ENCODE measurements around the gene TP53I11.

DNA sequence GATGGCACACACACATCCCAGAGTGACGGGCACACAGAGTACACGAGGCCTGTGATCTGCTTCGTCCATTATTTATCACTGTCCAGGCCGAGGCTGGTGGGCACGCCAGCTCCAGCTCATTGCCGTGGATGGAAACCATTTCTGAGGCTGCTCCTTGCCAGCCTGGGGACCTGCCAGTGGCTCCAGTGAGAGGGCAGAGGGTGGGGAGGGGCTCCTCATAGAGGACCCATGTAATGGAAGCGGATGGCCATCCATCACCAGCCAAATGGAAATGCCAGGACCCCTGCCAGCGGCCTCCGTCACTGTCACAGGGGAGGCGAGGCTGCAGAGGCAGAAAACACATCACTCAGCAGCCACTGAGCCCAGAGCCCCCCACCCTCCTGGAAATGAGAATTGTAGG is 35.7 kb downstream of the TP53I11 start:
- TF ChIP-seq TEAD4 (IDR thresholded peaks at IDR 0.05) (no peak), MAX (IDR thresholded peaks at IDR 0.05) (no peak), RAD21 (IDR thresholded peaks at IDR 0.05; ENCODE audit: low read depth) (no peak), EGR1 (IDR thresholded peaks at IDR 0.05) (no peak), ZBTB7A (IDR thresholded peaks at IDR 0.05; ENCODE audit: low read depth) (no peak), EP300 (IDR thresholded peaks at IDR 0.05; ENCODE audit: borderline replicate concordance) (no peak)
- TF ChIP-seq, protein P1, sequence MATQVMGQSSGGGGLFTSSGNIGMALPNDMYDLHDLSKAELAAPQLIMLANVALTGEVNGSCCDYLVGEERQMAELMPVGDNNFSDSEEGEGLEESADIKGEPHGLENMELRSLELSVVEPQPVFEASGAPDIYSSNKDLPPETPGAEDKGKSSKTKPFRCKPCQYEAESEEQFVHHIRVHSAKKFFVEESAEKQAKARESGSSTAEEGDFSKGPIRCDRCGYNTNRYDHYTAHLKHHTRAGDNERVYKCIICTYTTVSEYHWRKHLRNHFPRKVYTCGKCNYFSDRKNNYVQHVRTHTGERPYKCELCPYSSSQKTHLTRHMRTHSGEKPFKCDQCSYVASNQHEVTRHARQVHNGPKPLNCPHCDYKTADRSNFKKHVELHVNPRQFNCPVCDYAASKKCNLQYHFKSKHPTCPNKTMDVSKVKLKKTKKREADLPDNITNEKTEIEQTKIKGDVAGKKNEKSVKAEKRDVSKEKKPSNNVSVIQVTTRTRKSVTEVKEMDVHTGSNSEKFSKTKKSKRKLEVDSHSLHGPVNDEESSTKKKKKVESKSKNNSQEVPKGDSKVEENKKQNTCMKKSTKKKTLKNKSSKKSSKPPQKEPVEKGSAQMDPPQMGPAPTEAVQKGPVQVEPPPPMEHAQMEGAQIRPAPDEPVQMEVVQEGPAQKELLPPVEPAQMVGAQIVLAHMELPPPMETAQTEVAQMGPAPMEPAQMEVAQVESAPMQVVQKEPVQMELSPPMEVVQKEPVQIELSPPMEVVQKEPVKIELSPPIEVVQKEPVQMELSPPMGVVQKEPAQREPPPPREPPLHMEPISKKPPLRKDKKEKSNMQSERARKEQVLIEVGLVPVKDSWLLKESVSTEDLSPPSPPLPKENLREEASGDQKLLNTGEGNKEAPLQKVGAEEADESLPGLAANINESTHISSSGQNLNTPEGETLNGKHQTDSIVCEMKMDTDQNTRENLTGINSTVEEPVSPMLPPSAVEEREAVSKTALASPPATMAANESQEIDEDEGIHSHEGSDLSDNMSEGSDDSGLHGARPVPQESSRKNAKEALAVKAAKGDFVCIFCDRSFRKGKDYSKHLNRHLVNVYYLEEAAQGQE (IDR thresholded peaks at IDR 0.05; ENCODE audit: low read depth) = no peak

Measured in Ishikawa (cell line).